RPMI7951 (cell line): Measurements from ENCODE around the gene BTNL9. TPM values are rescaled to one million over a fixed set of nuclear protein-coding genes. Genes with fewer than 3 reads are reported as not detected.
"Not testable (repeated sequence)": the region's sequence is repeated elsewhere in the genome, so short reads cannot be mapped to it uniquely, and the experiment has no call there.

Experiments
- DNase-seq: peaks from one replicate; pipeline ENCODE4 v3.0.0-alpha.2; 2012; ENCODE audit warnings: low read depth
- total RNA-seq: library from RNA; depleted of rRNA; stranded (reverse); fragments of >200 nt; shearing (Covaris generic); gene quantifications from 2 replicates; pipeline ENCODE4 v1.2.3, GENCODE V29; 2014

The BTNL9 gene
- total RNA-seq, 1 experiment from 2014 or later: not detected

DNA sequence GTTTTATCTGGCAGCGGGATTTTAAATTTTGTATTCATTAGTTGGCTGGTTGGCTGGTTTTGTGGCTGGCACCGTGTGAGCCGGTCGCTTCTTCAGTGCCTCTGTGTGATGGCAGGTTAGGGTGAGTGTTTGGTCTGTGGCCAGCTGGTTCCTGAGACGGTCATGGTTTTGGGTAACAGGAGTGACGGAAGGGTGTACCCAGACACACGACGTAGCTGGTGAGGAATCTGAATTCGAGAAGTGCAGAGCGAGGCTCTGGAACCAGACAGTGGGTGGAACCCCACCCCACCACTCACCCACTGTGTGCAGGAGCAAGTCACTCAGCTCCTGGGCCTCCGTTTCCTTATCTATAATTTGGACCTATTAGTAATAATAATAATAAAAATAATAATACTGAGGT is 2.7 kb downstream of the BTNL9 start:
- no peak for DNase-seq

DNA sequence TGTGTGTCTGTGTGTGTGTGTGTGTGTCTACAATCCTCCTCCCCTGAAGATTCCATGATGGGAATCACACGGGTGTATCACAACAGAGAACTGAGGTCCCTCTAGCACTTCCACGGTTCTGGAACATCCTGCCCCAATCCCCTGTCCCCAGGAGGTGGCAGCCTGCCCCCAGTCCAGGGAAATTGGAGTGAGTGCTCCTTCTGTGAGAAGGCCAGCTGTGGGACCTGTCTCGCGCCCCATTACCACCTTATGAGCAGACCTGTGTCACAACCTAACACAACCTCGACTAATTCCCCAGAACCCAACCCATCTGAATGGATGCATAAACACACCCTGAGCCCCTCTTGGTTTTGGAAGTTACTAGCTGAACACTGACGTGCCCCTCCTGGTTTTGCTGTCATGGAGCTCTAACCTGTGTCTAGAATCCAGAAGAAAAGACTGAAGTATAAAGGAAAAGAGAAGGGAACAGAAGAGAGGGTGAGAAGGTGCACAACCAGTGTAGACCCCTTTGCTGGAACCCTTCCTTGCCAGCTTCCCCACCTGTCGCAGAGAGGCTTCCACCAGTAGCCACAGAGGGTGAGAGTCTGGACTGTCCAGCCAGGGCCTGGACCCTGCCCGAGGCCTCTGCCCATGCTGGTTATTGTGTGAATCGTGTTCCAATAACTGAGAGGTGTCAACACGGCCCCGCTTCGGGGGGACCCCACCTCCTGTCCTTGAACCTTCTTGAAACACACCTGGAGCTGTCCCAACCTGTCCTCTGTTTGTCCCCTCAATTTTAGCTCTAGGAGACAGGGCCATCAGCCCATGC is 3.4 kb downstream of the BTNL9 start:
- peak; percentile 6 for DNase-seq

DNA sequence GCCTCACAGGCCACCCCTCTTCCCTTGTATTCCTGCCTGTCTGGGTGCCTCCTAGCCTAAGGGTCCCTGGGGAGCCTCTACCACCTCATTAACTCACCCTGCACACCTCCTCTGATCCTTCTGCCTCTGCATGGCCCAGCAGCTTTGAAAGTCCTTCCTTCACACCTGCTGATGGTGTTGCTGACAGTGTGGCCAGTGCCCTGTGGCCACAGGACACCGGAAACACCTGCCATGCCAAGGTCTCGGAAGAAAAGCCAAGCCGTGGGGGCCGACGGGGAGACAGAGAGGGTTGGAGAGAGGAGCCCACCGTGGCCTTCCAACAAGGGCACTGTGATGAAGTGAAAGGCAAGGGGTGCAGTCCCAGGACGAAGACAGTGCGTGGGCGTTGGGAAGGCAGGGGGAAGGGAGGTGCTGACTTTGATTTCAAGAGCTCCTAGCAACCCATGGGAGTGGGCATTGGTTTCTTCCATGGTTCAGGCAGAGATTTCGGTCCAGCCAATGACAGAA is 4.1 kb downstream of the BTNL9 start:
- DNase-seq: no peak

DNA sequence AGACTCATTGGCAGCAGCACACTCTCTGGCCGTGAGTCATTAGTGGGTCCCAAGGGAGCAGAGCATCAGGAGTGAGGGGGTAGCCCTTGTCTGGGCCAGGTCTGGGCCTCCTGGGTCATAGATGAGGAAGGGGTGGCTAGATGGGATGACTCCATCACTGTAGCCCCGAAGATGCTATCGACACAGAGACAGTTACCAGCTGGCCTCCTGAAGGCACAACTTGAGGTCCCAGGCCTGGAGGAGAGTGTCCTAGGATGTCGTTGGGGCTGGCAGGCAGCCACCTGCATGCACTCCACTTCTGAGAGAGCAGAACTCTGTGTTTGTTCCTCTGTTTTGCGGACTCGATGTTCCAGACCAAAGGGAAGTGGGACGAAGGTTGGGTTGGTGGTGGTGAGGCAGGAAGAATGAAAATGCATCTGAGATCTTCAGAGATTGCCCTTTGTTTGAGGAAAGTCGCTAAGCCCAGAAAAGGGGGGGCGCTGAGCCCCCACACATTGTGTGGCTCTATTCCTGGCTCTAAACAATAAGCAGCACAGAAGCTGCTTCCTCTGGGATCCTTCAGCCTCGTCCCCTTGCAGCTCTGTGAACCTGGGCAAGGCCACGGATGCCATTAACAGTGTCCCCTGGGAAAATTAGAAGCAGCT is 4.7 kb downstream of the BTNL9 start:
- DNase-seq: no peak

DNA sequence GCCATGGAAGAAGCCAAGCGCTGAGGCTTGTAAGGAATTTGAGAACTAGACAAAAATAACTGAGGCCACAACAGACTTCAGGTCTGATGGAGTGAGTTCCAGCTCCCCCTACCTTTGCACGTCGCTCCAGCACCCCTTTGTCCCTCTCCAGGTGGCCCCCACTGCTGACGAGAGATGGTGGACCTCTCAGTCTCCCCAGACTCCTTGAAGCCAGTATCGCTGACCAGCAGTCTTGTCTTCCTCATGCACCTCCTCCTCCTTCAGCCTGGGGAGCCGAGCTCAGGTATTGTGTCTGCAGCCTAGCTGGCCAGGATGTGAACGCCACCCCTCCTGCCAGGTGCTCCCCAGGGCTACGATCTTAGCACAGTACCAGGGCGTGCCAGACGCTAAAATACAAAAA is 5.2 kb downstream of the BTNL9 start:
- DNase-seq: no peak

DNA sequence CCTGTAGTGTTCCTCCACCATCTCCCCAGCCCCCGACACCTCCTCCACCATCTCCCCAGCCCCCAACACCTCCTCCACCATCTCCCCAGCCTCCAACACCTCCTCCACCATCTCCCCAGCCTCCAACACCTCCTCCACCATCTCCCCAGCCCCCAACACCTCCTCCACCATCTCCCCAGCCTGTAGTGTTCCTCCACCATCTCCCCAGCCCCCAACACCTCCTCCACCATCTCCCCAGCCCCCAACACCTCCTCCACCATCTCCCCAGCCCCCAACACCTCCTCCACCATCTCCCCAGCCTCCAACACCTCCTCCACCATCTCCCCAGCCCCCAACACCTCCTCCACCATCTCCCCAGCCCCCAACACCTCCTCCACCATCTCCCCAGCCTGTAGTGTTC is 5.8 kb downstream of the BTNL9 start:
- DNase-seq: not testable (repeated sequence)

DNA sequence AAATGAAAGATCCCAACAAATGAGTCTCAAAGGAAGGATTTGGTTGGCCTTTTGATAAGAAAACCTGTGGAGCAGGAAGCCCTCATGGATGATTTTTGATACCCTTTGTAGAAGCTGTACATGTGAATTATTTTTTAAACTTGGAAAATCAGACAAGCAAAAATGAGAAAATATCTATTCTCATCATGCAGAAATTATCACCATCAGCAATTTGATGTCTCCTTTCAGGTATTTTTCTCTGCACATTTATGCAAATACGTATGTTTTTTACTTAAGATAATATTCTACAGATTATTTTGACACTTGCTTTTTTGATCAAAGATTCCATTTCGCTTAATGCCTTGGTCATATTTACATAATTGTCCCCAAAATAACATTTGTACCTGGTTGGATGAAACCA is 7.2 kb downstream of the BTNL9 start:
- DNase-seq: no peak

DNA sequence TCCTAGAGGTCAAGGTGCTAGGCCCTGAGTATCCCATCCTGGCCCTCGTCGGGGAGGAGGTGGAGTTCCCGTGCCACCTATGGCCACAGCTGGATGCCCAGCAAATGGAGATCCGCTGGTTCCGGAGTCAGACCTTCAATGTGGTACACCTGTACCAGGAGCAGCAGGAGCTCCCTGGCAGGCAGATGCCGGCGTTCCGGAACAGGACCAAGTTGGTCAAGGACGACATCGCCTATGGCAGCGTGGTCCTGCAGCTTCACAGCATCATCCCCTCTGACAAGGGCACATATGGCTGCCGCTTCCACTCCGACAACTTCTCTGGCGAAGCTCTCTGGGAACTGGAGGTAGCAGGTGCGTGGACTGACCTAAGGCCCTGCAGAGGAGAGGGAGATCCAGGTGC is 7.9 kb downstream of the BTNL9 start:
- DNase-seq: no peak

DNA sequence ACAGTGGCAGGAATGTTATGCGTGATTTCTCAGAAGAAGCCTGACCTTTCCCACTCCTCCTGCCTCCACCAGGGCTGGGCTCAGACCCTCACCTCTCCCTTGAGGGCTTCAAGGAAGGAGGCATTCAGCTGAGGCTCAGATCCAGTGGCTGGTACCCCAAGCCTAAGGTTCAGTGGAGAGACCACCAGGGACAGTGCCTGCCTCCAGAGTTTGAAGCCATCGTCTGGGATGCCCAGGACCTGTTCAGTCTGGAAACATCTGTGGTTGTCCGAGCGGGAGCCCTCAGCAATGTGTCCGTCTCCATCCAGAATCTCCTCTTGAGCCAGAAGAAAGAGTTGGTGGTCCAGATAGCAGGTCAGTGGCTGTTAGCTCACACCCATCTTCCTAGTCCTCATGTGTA is 9.9 kb downstream of the BTNL9 start:
- DNase-seq: no peak

DNA sequence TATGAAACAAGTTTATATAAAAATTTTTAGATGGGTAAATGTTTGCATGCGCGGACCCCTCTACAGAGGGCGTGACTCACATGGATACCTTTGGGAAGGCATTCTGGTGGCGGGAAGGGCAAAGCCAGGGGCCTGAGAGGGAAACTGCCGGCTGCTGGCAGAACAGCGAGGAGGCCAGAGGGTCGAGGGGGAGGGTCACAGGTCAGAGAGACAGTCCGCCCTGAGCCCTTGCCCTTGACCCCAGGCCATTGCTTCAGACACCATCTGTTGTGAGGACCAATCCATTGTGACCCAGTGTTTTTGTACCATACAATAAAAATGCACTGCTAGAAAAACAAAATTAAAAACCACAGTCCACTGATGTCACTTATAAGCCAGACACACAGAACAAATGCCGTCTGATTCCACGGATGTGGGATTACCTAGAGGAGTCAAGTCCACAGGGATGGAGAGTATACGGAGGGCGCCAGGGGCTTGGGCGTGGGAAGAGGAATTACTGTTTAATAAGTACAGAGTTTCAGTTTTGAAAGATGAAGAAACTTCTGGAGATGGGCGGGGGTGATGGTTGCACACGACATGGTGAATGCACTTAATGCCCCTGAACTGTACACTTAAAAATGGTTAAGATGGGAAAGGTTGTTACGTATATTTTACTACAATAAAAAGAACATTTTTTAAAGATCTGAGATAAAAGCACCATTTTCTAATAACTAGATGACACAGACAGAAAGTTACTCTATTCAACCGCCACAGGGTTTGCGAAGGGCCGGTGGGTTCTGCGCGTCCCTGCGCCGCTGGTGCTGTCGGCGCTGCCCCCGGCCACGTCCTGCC is 12.0 kb downstream of the BTNL9 start:
- DNase-seq: no peak

DNA sequence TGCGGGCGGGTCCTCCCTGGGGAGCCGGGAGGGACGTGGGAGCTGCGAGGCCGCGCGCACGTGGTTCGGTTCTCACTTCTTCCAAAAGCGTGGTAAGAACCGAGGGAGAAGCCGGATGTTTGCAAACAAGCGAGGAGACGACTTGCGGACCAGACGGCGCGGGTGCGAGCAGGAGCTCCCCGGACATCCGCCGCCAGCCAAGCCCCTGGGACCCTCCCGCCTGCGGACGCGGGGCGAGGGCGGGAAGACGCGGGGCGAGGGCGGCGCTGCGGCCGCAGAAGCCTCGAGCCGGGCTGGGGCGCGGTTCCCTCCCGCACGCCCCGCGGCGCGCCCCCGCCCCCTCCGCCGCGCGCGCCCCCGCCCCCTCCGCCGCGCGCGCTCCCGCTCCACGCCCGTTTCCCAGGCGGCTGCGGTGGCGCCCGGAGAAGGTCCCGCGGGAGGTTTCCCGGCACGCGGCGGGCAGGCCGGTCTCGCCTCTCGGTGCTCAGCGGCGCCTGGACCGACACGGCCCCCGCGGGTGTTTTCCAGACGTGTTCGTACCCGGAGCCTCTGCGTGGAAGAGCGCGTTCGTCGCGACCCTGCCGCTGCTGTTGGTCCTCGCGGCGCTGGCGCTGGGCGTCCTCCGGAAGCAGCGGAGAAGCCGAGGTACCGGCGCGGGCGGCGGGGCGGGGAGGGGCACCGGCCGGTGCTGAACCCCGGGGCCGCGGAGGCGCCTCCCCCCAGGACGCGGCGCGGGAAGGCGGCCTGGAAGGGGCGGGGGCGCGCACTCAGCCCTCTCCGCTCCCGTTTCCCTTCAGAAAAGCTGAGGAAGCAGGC is 12.8 kb downstream of the BTNL9 start:
- DNase-seq: no peak

DNA sequence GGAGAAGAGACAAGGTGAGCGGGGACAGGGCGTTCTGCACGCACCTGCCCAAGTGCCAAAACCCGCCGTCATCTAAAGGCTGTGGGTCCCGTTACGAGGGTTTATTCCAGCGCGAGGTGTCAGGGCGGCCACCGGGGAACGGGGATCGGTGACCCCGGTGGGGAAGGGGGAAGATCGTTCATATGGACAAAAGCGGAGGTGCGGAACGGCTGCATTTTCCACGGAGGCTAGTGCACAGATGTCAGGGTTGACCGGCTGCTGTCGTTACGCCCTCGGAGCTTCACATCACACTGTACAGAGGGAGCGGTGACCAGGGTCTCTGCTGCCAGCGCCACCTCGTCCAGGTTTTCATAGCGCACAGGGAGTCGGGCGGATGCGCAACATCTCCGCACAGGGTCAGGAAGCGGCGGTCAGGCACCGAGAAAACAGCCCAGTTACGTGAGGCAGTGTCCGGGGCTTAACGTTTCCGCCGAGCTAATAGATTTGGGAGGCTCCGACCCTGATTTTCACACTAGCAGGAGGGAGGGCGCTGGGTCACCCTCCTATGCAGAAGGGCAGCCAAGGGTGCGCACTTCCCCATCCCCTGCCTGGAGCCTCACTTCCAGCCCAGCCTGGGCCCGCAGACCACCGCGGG is 13.5 kb downstream of the BTNL9 start:
- DNase-seq: no peak

DNA sequence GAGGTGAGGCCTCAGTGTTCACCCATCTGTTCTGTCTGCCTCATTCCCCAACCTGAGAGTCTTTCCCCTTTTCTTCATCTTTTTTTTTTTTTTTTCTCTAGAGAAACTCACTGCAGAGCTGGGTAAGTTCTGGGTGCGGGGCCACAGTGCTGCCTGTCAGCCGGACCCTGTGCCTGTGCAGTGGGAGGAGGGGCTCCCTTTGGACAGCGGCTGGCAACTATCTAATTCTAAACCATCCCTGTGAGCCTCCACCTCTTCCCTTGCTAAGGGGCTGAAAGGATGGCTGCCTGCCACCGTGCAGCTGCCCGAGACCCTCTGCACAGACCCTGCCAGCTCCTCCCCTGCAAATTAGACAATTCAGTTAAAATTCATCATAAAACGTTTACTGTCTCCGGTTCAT is 14.1 kb downstream of the BTNL9 start:
- DNase-seq: no peak

DNA sequence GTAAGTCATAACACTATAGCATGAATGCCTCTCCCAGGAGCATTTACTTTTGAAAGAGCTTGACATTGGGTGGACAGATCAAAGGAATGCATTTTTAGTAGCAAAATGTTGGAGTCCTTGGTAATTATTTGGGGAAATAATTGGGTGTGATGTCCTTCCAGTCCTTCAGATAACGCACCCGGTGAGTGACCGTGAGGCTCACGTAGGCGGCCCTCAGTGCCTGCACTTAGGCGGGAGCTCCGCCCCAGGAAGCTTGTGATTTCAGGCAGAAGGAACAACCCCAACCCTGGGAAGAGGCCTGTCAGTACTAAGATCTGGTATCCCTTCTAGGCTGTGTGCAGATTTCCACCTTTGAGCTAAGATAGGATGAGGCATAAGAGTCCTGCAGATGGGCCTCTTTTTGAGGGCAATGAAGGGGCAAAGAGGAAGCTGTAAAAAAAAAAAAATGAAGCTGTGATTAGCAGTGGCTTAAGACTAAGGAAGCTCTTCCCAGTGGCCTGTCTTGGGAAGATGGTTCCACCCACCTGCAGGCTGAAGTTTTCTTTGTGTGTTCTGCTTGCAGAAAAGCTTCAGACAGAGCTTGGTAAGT is 14.9 kb downstream of the BTNL9 start:
- no peak for DNase-seq

DNA sequence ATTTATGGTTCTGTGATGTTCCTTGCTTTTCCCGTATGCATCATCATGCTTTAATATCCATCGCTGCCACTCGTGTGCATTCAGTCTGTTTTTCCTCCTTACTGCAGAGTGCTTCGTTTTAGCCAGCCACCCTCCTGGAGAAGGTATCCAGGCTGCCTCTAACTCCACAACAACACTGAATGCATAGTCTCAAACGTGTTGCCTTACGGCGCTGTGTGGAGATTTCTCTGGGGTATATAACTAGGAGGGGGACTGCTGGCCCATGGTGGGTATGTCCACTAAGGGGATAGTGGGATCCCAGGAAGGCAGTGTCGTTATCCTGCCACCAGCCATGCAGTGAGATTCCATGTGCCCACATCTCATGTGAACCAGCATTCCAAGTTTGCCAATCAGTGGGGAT is 16.4 kb downstream of the BTNL9 start:
- DNase-seq: no peak

DNA sequence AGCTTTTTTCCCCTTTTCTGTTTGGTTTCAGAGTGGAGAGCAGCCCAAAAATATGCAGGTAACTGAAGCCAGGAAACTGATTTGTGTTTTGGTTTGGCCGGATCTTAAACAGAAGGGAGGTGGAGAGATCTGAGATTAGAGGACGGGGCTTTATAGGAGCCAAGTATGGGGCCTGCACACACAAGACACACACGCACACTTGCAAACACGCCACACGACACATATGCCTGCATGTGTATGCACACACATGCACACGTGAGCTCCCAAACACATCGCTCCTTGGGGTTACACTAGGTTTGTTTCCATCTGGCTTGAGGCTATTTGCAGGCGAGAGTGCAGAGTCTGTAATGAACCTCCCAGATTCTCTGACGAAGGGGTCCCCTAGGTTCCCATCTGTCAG is 18.3 kb downstream of the BTNL9 start:
- no peak for DNase-seq

DNA sequence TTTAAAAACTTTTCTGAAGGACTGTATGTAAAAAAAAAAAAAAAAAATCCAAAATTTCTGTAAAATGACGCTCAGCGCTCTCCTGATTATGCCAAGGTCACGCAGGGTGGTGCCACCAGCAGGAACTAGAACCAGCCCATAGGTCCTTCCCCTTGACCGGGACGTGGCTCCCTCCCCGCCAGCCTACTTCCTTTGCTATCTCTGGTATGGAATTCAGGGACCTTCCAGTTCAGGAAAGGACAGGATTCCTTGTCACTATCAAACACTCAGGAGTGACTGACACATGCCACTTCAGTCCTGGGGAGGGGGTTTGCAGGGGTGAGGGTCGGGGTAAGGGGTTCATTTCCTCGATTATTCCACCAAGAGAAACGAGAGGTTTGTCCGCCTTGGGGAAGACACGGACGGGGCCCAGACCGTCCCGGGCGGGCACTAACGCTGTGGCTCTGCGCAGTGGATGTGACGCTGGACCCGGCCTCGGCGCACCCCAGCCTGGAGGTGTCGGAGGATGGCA is 18.8 kb downstream of the BTNL9 start:
- no peak for DNase-seq

DNA sequence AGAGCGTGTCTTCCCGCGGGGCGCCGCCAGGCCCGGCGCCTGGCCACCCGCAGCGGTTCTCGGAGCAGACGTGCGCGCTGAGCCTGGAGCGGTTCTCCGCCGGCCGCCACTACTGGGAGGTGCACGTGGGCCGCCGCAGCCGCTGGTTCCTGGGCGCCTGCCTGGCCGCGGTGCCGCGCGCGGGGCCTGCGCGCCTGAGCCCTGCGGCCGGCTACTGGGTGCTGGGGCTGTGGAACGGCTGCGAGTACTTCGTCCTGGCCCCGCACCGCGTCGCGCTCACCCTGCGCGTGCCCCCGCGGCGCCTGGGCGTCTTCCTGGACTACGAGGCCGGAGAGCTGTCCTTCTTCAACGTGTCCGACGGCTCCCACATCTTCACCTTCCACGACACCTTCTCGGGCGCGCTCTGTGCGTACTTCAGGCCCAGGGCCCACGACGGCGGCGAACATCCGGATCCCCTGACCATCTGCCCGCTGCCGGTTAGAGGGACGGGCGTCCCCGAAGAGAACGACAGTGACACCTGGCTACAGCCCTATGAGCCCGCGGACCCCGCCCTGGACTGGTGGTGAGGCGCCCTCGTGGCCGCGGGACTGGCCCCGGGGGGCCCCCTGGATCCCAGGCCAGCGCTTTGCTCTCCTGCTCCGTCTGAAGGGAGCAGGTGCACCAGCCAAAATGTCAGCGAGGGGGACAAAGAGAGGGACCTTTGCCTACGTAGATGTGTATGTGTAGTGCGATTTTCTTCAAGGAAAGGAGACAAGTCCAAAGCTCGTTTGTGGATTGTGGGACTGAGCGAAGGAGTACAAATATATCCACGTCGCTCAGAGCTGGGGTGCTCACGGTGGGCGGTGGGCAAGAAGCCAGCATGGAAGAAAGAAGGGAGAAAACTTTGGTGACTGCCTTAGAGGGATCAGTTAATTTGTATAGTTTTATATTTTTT is 19.5 kb downstream of the BTNL9 start:
- DNase-seq: no peak

DNA sequence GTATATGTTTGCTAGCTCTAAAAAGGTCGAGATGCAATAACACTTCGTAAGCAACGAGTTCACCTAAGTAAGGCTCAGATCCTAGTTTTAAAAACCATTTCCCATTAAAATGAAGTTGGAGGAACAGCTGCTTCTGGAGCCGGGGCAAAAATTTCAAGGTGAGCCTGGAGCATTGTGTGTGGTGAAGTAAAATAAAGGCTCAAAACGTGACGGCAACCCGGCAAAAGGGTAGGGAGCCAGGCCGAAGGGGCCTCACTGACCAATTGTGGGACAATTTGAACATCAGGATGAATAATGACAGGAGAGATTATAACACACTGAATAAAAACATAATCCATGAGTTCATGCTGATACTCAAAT is 20.1 kb downstream of the BTNL9 start:
- no peak for DNase-seq

DNA sequence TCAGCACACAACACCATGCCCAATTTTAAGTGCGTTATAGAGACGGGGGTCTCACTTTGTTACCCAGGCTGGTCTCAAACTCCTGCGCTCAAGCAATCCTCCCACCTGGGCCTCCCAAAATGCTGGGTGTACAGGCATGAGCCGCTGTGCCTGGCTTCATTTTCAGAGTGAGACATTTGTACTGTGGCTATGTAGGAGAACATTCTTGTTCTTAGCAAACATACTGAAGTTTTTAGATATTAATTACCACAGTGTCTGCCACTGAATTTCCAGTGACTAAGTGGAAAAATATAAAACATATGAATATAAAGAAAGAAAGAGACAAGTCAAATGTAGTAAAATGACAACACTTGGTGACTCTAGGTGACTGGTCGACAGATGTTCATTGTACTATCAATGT is 20.9 kb downstream of the BTNL9 start:
- DNase-seq: no peak
